Kidney epithelial cell (primary cell): ENCODE results near the gene TEAD2. TPM values are rescaled to one million over a fixed set of nuclear protein-coding genes. Genes with fewer than 3 reads are reported as not detected.

Experiments
- DNase-seq: peaks from one replicate; pipeline ENCODE4 v3.0.0-alpha.2; 2010; ENCODE audit warnings: low read depth
- H3K27me3 ChIP-seq: 2 replicates; pipeline ENCODE4 v1.6.0; 2011; ENCODE audit warnings: low read length; ENCODE audit not compliant: control insufficient read depth, insufficient read depth
- H3K36me3 ChIP-seq: 2 replicates; pipeline ENCODE4 v1.5.1; 2011; ENCODE audit warnings: low read length; ENCODE audit not compliant: control insufficient read depth, insufficient read depth
- H3K4me3 ChIP-seq: 2 replicates; pipeline ENCODE4 v1.5.1; 2011; ENCODE audit warnings: low read depth, mild to moderate bottlenecking, control low read depth, low read length
- CTCF ChIP-seq: IDR thresholded peaks from 2 replicates; pipeline ENCODE4 v1.5.1; 2011; ENCODE audit warnings: mild to moderate bottlenecking, moderate library complexity, low read length, control low read depth, inconsistent platforms; ENCODE audit not compliant: insufficient read depth, poor library complexity, severe bottlenecking
- total RNA-seq: library from RNA; depleted of rRNA; stranded (reverse); fragments of >200 nt; gene quantifications from 2 replicates; pipeline ENCODE4 v1.2.3, GENCODE V29; 2015

Gene TEAD2
- total RNA-seq, 1 donor from 2014 or later = 52.6 TPM

- Histone ChIP-seq H3K4me3 (no peak overlapping the region), H3K27me3 (peaks cover 25% of the 10 kb centered on the region), H3K36me3 (no peaks in the 10 kb centered on the region)
- TF ChIP-seq CTCF = no peak
- no peak for DNase-seq
Measured at GRCh38 chr19:49390131-49390928, 28.1 kb upstream of the TEAD2 start.

GRCh38 chr19:49389406-49389805 is 27.2 kb upstream of the TEAD2 start:
- no peak for TF ChIP-seq CTCF
- Histone ChIP-seq H3K27me3 (peaks cover 22% of the 10 kb centered on the region), H3K36me3 (no peaks in the 10 kb centered on the region), H3K4me3 (no peak overlapping the region)
- DNase-seq = no peak

GRCh38 chr19:49387936-49388372 is 25.7 kb upstream of the TEAD2 start, which contains the start of gene KASH5:
KASH5 (plus strand) TSS chr19:49388249; CDS start chr19:49390884, 2,635 bp downstream.
- DNase-seq = no peak
- Histone ChIP-seq H3K36me3 (no peaks in the 10 kb centered on the region), H3K4me3 (no peak within 1 kb of the TSS), H3K27me3 (peaks cover 22% of the 10 kb centered on the region)
- TF ChIP-seq CTCF = no peak

- TF ChIP-seq CTCF = no peak
- no peak for DNase-seq
- H3K27me3 ChIP-seq = no peaks in the 10 kb centered on the region
- H3K4me3 ChIP-seq = no peak overlapping the region
- H3K36me3 ChIP-seq = no peaks in the 10 kb centered on the region
Measured at GRCh38 chr19:49383599-49383998, 21.4 kb upstream of the TEAD2 start.

GRCh38 chr19:49382639-49383038 is 20.4 kb upstream of the TEAD2 start:
- Histone ChIP-seq H3K27me3 (no peaks in the 10 kb centered on the region), H3K36me3 (no peaks in the 10 kb centered on the region)
- no peak for DNase-seq

More at GRCh38 chr19:49382639-49383038, 20.4 kb upstream of the TEAD2 start:
- no peak overlapping the region for H3K4me3 ChIP-seq
- no peak for TF ChIP-seq CTCF
